Heart right ventricle (tissue), 16 donors: Measurements from ENCODE around the gene FKBP7. TPM values are rescaled to one million over a fixed set of nuclear protein-coding genes. Genes with fewer than 3 reads are reported as not detected.
A peak's percentile ranks its signal among the peaks of the same experiment; 100 is the strongest.

Source experiments
- ATAC-seq, 8 donors: fragments of 200-7000 bp; cut with Tn5 transposase; one replicate each; pipeline ENCODE4 v1.9.1; 2020; ENCODE audit warnings: mild to moderate bottlenecking in 8 of 8, moderate library complexity in 8 of 8, moderate number of reproducible peaks in 1 of 8
- DNase-seq, 2 donors: peaks; one replicate each; pipeline ENCODE4 v3.0.0-alpha.2; 2020
- H3K27ac ChIP-seq, 10 donors: fragments of 200-600 bp; sonication (generic) in 2 of 10; one replicate each; pipeline versions ENCODE4 v1.5.0 to v1.8.0; 2020 to 2022; ENCODE audit warnings: mild to moderate bottlenecking in 3 of 10
- H3K27me3 ChIP-seq, 7 donors: fragments of 200-600 bp; one replicate each; pipeline ENCODE4 v1.8.0; 2021 to 2022; ENCODE audit warnings: mild to moderate bottlenecking in 2 of 7
- H3K36me3 ChIP-seq, 9 donors: fragments of 200-600 bp; sonication (generic) in 1 of 9; one replicate each; pipeline versions ENCODE4 v1.5.0 to v1.8.0; 2020 to 2022; ENCODE audit warnings: mild to moderate bottlenecking in 2 of 9
- H3K4me1 ChIP-seq, 9 donors: fragments of 200-600 bp; sonication (generic) in 1 of 9; one replicate each; pipeline versions ENCODE4 v1.5.0 to v1.8.0; 2020 to 2022; ENCODE audit warnings: mild to moderate bottlenecking in 4 of 9
- H3K4me3 ChIP-seq, 10 donors: fragments of 200-600 bp; sonication (generic) in 2 of 10; one replicate each; pipeline versions ENCODE4 v1.5.0 to v1.8.0; 2020 to 2022; ENCODE audit warnings: mild to moderate bottlenecking in 7 of 10, moderate library complexity in 2 of 10
- H3K9me3 ChIP-seq, 11 donors: fragments of 200-600 bp in 10 of 11; sonication (generic) in 2 of 11; one replicate each; pipeline versions ENCODE4 v1.5.0 to v1.8.0; 2013 to 2022; ENCODE audit warnings: mild to moderate bottlenecking in 2 of 11, control low read depth in 1 of 11, moderate library complexity in 1 of 11
- WGBS, 2 donors: extraction: QIAGEN DNeasy Blood & Tissue Kit; methylation state at CpG; one replicate each; pipeline ENCODE4 v1.1.7; 2013; ENCODE audit warnings: inconsistent platforms in 1 of 2; 5-methylcytosine and 5-hydroxymethylcytosine counted together
- intact Hi-C, 10 donors: fragments of 100-400 bp; cut with DNase I; formaldehyde crosslinking; loops; one replicate each; pipeline versions ENCODE4 v1.11.1 to v1.14.2; 2022
- polyA plus RNA-seq, 2 donors: library from polyadenylated mRNA; stranded (reverse); fragments of 200-250 nt; gene quantifications; one replicate each; pipeline ENCODE4 v1.2.3, GENCODE V29; 2013
- total RNA-seq, 10 donors: library from RNA; stranded (reverse); fragmentation: NEBNext Ultra II Directional in 3 of 10; extraction: Animal tissue kit (Norgen Biotek cat#: 25700) in 3 of 10; gene quantifications; one replicate each; pipeline versions ENCODE4 v1.2.1 to v1.2.4, GENCODE V29; 2021 to 2023
- TF ChIP-seq, protein P1 (sequence below), 9 donors: fragments of 200-600 bp; sonication (generic) in 2 of 9; IDR thresholded peaks; one replicate each; pipeline versions ENCODE4 v1.5.0 to v1.8.0; 2021 to 2022; ENCODE audit warnings: antibody characterized with exemption in 9 of 9, mild to moderate bottlenecking in 5 of 9, moderate library complexity in 1 of 9
- donor health status: Arrhythmogenic right ventricular cardiomyopathy.
- donor health status: ischemic (EF 13 %, LVEDD 7.1; RV severe dilation, severe dysfunction).
- donor health status: healthy with polysubstance abuse.
- donor health status: DM: no; HTN: yes; CAD: no.
- donor health status: DM: no; HTN: no; CAD: no.
- donor health status: ischemic (EF 25% LVEDD 6.9; RV normal size, moderate dysfunction).
- donor health status: ischemic (EF 25% LVEDD 5.7; RV mildly dilated, moderate dysfunction).
- donor health status: healthy.
- donor health status: DM: yes; HTN: yes; CAD: no.
- donor health status: Ischemic cardiomyopathy.
- donor health status: ischemic (EF 35%, LVEDD 5.7; RV mildly dilated, moderate dysfunction).
- donor health status: nonischemic (EF 11% LVEDD 7.7; RV severe dilation, severe dysfunction).
- donor health status: DM: yes; HTN: yes; CAD: no.
- donor health status: PGD.
- donor health status: ischemic (EF 29% LVEDD 5.4; RV normal size, mild dysfunction).
- donor health status: nonischemic (EF 23%, LVEDD 6.1; RV moderate dilation, normal function).

The FKBP7 gene
- total and polyA plus RNA-seq, 12 donors: 6.1 to 12.4 (median 9.2) TPM

- Histone ChIP-seq H3K4me1 (peaks cover 0 to 26% (median 9%) of the 10 kb centered on the region in 9 donors), H3K36me3 (peaks cover 0 to 6% (median 0%) of the 10 kb centered on the region in 9 donors), H3K27ac (no peak overlapping the region), H3K9me3 (peaks cover 0 to 2% (median 0%) of the 10 kb centered on the region in 11 donors), H3K4me3 (no peak overlapping the region), H3K27me3 (no peaks in the 10 kb centered on the region)
- no peak for ATAC-seq
- DNase-seq: no peak
- intact Hi-C loops: loop anchor here in 3 of 10 donors (10.0 kb wide), 2 partner anchors 114 to 304 kb away; partner anchors contain the start of gene RBM45 (in 2 of the 3)
- WGBS, 2 donors: 65 to 76% methylated on average over 1 of the region's 1 CpG
- TF ChIP-seq, protein P1, sequence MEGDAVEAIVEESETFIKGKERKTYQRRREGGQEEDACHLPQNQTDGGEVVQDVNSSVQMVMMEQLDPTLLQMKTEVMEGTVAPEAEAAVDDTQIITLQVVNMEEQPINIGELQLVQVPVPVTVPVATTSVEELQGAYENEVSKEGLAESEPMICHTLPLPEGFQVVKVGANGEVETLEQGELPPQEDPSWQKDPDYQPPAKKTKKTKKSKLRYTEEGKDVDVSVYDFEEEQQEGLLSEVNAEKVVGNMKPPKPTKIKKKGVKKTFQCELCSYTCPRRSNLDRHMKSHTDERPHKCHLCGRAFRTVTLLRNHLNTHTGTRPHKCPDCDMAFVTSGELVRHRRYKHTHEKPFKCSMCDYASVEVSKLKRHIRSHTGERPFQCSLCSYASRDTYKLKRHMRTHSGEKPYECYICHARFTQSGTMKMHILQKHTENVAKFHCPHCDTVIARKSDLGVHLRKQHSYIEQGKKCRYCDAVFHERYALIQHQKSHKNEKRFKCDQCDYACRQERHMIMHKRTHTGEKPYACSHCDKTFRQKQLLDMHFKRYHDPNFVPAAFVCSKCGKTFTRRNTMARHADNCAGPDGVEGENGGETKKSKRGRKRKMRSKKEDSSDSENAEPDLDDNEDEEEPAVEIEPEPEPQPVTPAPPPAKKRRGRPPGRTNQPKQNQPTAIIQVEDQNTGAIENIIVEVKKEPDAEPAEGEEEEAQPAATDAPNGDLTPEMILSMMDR (IDR thresholded peaks at IDR 0.05): peak in 3 of 9 donors; percentile 5 to 9 (median 6)
These were observed 59.3 kb downstream of the FKBP7 start for GRCh38 chr2:178419123-178419522.

DNA sequence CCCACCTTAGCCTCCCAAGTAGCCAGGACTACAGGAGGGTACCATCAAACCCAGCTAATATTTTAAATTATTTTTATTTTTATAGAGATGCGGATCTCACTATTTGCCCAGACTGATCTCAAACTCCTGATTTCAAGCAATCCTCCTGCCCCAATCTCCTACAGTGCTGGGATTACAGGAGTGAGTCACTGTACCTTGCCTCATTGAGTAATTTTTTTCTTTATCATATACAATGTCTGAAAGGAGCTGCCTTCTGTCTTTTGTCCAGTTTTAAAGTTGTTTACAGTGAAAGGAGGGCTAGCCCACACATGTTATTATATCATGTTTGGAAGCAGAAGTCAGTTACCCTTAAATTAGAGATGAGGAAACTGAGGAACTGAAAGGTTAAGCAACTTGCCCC, 60.0 kb downstream of the FKBP7 start:
- Histone ChIP-seq H3K9me3 (no peaks in the 10 kb centered on the region), H3K27ac (no peak overlapping the region), H3K4me3 (no peak overlapping the region), H3K36me3 (peaks cover 0 to 6% (median 0%) of the 10 kb centered on the region in 9 donors), H3K4me1 (peaks cover 0 to 28% (median 10%) of the 10 kb centered on the region in 9 donors), H3K27me3 (no peaks in the 10 kb centered on the region)
- ATAC-seq (no peak), DNase-seq (no peak)
- intact Hi-C loops: loop anchor here in 3 of 10 donors (10.0 kb wide), 2 partner anchors 114 to 304 kb away; partner anchors contain the start of gene RBM45 (in 2 of the 3)
- 97 to 100% methylated on average over 1 of the region's 1 CpG for WGBS, 2 donors
- TF ChIP-seq, protein P1 (IDR thresholded peaks at IDR 0.05): no peak

DNA sequence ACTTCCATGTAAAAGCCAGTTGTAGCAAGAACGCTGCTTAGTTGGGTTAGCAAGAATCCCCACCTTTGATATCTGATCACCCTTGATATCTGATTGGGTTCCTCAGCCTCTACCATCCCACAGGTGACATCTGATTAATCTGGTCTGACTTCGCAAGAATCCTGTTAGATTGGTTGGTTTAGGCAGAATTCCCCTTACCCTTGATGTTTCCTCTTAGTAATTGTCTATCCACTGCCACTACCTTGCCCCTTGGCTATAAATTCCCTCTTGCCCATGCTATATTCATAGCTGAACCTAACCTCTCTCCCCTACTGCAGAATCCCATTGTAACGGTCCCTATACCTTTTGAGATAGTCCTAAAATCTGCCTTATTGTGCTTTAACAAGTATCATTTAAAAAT, 60.5 kb downstream of the FKBP7 start:
- H3K27me3 ChIP-seq: no peaks in the 10 kb centered on the region
- H3K4me1 ChIP-seq: peaks cover 0 to 33% (median 10%) of the 10 kb centered on the region in 9 donors
- H3K27ac ChIP-seq: no peak overlapping the region
- intact Hi-C loops: loop anchor here in 3 of 10 donors (10.0 kb wide), 2 partner anchors 113 to 303 kb away; partner anchors contain the start of gene RBM45 (in 2 of the 3)
- H3K9me3 ChIP-seq: no peaks in the 10 kb centered on the region
- DNase-seq (no peak), ATAC-seq (no peak)
- TF ChIP-seq, protein P1 (IDR thresholded peaks at IDR 0.05): no peak
- peaks cover 0 to 6% (median 0%) of the 10 kb centered on the region in 9 donors for H3K36me3 ChIP-seq
- H3K4me3 ChIP-seq: no peak overlapping the region
- WGBS, 2 donors: 96 to 97% methylated on average over 3 of the region's 3 CpGs

- ATAC-seq (no peak), DNase-seq (no peak)
- Histone ChIP-seq H3K9me3 (no peaks in the 10 kb centered on the region), H3K4me3 (no peak overlapping the region), H3K27ac (no peak overlapping the region), H3K4me1 (peaks cover 0 to 33% (median 10%) of the 10 kb centered on the region in 9 donors), H3K36me3 (peaks cover 0 to 6% (median 0%) of the 10 kb centered on the region in 9 donors), H3K27me3 (no peaks in the 10 kb centered on the region)
- intact Hi-C loops: loop anchor here in 4 of 10 donors (2.0 to 10.0 kb wide), 3 partner anchors 19 to 301 kb away; partner anchors contain the start of gene RBM45 (in 2 of the 4)
- TF ChIP-seq, protein P1 (IDR thresholded peaks at IDR 0.05): no peak
These were observed 62.4 kb downstream of the FKBP7 start for GRCh38 chr2:178415979-178416378.
